ENCODE measurements around the gene PASK.
A peak's percentile ranks its signal among the peaks of the same experiment; 100 is the strongest.
"Not testable (repeated sequence)": the region's sequence is repeated elsewhere in the genome, so short reads cannot be mapped to it uniquely, and the experiment has no call there.

Gene PASK

DNA sequence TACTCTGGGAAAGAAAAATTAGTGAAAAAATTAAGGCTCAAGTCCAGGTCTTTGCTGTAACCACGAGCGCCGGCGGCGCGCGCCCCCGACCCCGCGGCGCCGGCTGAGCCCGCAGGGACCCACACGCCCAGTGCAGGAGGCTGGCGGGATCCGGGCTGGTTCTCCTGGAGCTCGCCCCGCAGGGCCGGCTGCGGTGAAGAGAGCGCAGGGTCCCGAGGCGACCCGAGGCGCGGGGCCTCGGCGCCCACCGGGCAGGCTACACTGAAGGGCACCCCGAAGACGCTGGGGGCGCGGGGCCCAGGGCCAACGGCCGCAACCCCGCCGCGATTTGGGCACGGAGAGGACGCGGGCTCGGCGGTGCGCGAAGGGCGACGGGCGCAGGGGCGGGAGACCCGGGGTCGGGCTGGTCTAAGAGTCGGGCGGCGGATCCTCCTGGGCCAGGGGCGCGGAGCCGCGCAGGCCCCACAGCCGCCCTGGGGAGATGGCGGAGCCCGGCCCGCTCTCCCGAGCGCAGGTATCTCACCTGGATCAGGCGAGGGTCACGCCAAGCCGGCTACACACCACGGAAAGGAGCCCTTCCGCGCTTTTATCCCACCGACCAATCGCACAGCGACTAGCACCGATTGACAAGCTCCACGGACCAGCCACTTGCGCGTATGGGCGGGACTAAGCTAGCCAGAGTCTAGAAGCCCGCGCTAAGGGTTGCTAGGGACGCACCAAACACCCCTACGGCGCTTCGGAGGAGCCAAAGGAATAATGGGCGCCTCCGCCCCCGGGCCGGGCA lies at the start of gene PASK:
PASK (minus strand) TSS at position 582 of the 784 bp plus-strand sequence. CDS start 6,440 bp downstream, outside the sequence.
- peak; percentile 95 for DNase-seq

DNA sequence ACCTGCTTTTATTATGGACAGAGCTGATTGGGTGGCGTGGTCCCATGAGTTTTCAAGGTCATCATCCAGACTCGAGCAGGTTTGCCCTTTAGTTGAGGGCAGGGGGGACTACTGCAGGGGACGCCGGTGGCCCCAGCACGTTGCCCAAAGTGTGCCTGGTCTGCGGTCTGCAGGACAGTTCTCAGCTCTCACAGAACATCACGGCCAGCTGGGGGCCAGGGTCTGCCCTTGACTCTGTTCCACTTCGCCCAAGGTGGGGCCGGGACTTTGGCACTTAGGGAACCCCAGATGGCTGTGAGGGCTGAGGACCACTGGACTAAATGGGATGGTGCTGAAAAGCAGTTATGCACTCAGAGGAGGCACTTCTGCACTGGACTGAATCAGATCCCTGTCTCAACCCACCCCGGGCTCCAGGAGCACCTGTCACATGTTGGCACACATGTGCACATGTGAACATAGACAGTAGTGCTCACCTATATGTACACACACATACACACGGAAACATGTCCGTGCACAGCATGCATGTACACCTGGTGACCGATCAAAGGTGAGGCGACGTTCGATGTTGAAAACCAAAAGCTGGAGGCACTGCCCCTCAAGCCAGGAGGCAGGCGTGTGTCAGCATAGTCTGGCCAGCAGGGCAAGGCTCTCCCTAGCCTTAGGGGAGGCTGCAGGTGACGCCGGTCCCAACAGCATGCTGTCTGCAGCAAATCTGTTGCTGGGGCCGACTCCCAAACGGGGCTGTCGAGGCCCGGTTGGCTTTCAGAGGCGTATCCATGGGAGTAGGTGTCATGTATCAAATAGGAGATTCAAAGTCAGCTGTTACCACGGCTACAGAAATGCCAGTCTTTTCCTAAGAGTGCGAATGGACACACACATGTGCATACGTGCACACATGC lies 49.4 kb upstream of the PASK start:
- peak; percentile 3 for DNase-seq

- DNase-seq: no peak
Measured at GRCh38 chr2:241197947-241198346, 48.7 kb upstream of the PASK start.

DNA sequence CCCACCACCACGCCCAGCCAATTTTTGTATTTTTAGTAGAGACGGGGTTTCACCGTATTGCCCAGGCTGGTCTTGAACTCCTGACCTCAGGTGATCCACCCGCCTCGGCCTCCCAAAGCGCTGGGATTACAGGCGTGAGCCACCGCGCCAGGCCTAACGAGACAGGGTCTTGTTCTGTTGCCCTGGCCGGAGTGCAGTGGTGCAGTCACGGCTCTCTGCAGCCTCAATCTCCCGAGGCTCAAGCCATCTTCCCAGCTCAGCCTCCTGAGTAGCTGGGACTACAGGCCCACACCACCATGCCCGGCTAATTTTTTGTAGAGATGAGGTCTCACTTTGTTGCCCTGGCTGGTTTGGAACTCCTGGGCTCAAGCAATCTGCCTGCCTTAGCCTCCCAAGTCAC lies 48.0 kb upstream of the PASK start:
- not testable (repeated sequence) for DNase-seq

- DNase-seq: no peak
Measured at GRCh38 chr2:241195506-241196130, 46.3 kb upstream of the PASK start.

DNA sequence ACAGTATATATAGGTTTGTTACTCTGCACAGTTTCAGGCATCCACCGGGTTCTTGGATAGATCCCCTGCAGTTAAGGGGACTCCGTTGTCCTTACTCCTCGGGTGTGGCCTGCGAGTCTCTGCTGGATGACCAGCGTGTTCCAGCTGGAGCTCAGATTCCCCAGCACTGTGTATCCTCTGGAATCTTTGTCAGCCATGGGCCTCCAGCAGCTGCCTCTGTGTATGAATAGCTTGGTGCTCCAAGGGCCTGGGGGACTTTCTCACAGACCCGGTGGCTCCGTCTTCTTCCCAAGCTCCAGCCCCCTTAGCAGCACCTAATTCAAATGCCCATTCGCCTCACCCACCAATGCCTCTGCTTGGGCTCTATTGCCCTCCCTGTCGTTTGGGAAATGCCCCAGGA lies 45.5 kb upstream of the PASK start:
- no peak for DNase-seq

GRCh38 chr2:241193271-241193670 lies 44.0 kb upstream of the PASK start:
- DNase-seq: no peak

- no peak for DNase-seq
Measured at GRCh38 chr2:241191081-241191480, 41.8 kb upstream of the PASK start.

DNA sequence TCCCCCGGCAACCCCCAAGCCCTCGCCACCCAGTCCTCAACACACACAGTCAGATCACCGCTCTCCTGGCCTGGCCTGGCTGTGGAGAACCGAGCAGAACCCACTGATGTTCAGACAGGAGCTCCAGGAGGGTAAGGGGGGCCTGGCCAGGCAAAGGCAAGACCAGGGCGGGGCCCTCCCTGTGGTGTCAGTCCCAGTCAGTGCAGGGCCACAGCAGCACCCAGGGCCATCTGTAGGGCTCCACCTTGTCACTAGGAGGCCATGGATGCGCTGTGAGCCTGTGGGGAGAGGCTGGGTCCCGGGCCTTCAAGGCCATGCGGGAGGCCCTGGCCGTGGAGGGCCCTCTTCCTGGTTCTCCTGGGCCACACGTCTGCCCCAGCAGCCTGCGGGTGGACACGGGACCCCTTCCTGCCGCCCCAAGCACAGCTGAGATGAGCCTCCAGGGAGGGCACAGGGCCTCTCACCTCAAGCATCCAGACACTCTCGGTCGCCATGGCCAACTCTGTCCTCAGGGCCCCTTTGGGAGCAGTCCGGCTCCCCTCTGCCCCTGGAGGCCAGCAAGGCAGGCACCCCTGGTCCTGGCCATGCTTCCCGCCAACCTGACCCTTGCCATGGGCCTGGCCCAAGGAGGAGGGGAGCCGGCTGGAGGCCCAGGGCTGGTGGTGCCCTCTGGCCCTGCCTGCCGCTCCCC lies 41.2 kb upstream of the PASK start:
- DNase-seq: no peak

GRCh38 chr2:241189856-241190201 lies 40.6 kb upstream of the PASK start:
- DNase-seq: no peak

GRCh38 chr2:241189093-241189855 lies 40.0 kb upstream of the PASK start:
- DNase-seq: no peak

DNA sequence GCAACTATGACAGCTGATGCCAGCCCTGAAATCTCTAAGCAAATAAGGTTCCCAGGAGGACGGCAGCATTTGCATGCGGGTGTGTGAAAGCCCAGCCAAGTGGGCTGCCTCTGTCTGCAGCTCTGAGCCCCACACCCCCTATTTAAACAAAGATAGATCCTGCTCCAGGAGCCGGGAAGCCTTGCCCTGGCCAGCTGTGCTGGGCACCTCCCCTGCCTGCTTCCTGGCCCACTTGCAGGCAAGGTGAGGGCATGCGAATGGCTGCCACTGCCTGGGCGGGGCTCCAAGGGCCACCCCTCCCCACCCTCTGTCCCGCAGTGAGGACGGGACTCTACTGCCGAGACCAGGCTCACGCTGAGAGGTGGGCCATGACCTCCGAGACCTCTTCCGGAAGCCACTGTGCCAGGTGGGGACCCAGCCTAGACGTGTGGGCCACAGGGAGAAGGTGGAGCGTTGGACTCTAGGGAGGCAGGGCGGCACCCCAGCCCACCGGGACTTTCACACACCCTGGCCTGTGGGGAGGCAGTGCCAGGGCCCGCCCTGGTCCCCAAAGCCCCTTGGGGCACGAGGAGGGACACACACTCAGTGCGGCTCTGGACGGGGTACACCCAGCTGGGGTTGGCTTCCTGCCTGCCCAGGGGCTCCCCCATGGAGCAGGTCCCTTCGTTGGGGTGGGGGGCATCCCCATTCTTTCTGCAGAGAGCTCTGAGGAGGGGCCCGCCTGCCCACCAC lies 39.3 kb upstream of the PASK start, which contains the start of gene ANO7:
ANO7 (plus strand) TSS at position 317 of the 732 bp plus-strand sequence. CDS start 1,387 bp downstream, outside the sequence.
- DNase-seq: no peak

GRCh38 chr2:241187918-241188234 lies 38.6 kb upstream of the PASK start:
- no peak for DNase-seq

GRCh38 chr2:241187101-241187917 lies 38.0 kb upstream of the PASK start:
- DNase-seq: no peak

DNA sequence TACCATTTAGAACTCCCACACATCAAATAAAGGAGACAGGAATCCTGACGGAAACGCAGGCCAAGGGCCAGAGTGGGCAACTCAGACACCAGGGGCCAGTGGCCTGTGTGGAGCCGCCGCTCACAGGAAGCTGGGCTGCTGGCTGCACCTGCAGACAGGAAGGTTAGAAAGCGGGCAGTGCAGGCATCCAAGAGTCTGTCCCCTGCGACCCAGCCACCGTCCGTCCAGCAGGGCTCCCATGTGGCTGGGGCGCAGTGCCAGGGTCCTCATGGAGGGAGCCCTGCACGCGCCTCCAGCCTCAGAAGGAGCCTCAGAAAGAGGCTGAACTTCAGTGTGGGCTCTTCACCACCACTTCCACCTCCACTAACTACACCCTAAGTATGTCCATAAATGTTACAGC lies 36.7 kb upstream of the PASK start:
- DNase-seq: no peak

DNA sequence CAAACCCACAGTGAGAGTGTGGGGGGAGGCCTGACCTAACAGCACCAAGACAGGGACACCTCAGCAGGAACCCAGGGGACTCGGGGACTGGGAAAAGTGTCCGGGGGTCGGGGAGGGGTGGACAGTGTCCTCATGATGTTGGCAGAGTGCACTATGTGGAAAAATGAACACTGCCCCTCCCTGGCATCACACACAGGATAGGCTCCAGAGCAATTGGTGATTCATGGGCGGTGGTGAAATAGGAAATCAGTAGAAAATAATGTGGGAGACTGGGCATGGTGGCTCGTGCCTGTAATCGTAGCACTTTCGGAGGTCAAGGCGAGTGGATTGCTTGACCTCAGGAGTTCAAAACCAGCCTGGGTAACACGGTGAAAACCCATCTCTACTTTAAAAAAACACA lies 35.6 kb upstream of the PASK start:
- DNase-seq: no peak

DNA sequence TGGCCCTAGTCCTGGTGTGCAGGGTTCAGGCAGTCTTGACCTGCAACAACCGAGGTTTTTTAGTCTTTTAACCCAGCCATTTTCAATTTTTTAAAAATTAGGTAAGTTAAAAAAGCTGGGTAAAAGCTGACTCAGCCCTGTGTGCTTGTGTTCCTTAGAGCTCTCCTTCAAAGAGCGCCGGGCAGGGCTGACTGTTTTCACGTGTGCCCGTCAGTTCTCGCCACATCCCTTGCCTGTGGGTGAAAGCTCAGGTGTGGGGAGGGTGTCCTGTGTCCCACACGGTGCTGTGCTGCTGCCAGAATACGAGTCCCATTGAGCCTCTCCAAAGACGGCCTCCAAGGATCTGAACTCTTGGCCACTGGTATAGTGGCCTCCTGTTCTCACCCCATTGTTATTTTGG lies 33.9 kb upstream of the PASK start:
- no peak for DNase-seq

- no peak for DNase-seq
Measured at GRCh38 chr2:241182531-241183133, 33.4 kb upstream of the PASK start.

DNA sequence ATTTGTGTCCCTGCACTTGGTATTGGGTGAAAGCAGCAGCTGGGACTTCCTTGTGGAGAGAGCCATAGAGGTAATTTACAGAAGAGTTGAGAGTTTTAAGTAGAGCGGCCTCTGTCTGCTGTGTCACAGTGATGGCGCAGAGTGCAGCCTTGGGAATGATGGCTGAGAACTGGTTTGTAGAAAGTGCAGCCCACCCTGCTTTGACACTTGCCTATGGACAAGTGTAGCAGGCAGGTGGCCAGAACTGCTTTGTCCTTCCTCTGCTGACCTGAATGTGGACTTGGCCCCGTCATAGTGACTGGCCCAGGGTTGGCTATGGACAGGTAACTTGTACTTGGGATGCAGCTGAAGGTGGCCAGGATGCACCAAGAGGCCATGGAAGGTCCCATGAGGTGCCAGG lies 32.9 kb upstream of the PASK start:
- DNase-seq: no peak

DNA sequence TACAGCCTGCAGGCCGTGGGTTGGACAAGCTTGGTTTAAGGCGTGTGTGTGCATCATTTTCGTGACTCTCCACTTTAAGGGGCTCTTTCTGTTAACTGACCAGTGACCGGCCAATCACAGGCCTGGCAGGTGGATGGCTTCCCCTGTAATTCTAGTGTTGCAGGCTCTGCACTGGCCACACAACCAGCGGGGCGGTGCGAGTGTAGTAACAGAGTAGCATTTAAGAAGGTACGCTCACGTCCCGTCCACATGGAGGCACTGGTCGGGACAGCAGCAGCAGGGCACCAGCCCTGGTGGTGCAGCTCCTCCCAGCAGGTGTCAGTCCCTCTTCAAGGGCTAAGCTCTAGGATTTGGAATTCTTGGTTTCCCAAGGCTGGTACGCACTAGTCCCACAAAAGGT lies 31.2 kb upstream of the PASK start:
- DNase-seq: no peak
